Measurements from ENCODE around the gene RANBP1. TPM values are rescaled to one million over a fixed set of nuclear protein-coding genes. Genes with fewer than 3 reads are reported as not detected.
"Not testable (repeated sequence)": the region's sequence is repeated elsewhere in the genome, so short reads cannot be mapped to it uniquely, and the experiment has no call there.

Gene RANBP1
- 883 and 1,003 TPM in 2 replicates for total RNA-seq (2014; rRNA removed; shearing (Covaris generic))

DNA sequence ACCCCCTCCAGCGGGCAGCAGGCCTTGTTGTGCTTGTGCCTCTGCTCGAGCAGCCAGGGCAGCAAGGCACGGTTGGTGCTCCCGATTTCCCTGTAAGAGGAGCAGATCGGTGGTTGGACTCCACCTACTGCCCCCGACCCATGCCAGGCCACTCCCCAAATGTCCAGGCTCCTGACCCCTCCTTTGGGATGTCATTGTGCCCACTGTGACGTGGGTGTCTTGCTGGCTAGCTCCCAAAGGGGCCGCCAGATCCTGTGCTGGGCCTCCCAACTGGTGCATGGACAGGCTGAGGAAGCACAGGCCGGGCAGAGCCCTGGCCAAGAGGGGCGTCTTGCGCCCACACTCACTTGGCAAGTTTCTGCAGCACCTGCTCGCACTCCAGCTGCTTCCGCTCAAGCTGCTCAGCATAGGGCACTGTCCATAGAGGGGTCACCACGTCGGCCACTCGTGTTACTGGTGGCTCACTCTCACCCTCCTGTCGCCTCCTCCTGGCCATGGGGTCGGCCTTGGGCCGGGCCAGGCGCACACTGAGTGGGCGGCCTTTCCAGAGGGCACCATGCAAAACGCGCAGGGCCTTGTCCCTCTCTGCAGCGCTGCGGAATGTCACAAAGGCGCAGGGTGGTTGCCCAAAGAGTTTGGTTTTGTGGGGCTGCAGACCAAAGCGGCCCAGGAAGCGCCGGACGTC lies at the start of gene RANBP1:
RANBP1 (plus strand) TSS at position 414 of the 685 bp plus-strand sequence; CDS start at position 495, 81 bp downstream.
- in situ Hi-C loops (cut with HindIII; ENCODE audit: low sequenced_read_pairs) = no loop called here
- no peak for DNase-seq (ENCODE audit: low spot score)

DNA sequence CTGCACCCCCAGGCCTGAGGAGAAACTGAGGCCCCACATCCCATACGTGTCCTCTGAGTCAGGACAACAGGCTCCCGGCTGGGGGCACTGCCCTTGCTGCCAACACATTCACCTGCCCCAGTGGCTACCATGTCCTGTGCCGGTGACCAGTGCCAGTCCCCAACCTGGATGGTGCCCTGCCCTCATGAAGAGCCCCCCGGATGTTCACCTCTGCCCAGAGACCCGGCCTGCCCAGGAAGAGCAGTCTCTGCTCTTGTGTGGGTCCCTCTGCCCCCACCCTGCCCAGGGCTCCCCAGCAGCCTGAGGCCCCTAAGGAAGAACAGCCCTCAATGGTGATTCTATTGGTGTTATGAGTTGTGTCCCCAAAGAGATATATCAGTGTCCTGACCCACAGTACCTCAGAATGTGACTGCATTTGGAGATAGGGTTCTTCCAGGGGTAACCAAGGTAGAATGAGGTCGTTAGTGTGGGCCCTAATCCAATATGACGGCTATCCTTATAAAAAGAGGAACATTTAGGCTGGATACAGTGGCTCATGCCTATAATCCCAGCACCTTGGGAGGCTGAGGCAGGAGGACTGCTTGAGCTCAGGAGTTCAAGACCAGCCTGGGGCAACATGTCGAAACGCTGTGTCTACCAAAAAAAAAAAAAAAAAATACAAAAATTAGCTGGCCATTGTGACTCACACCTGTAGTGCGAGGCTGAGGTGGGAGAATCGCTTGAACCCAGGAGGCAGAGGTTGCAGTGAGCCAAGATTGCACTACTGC lies 49.1 kb upstream of the RANBP1 start:
- in situ Hi-C loops (cut with HindIII; ENCODE audit: low sequenced_read_pairs) = no loop called here
- DNase-seq (ENCODE audit: low spot score) = no peak

DNA sequence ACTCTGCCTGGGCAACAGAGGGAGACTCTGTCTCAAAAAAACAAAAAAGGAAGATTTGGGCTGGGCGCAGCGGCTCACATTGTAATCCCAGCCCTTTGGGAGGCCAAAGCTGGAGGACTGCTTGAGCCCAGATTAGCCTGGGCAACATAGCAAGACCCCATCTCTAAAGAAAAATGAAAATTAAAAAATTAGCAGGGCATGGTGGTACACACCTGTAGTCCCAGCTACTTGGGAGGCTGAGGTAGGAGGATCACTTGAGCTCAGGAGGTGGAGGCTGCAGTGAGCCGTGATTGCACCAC lies 48.6 kb upstream of the RANBP1 start:
- in situ Hi-C loops (cut with HindIII; ENCODE audit: low sequenced_read_pairs) = not testable (repeated sequence)

DNA sequence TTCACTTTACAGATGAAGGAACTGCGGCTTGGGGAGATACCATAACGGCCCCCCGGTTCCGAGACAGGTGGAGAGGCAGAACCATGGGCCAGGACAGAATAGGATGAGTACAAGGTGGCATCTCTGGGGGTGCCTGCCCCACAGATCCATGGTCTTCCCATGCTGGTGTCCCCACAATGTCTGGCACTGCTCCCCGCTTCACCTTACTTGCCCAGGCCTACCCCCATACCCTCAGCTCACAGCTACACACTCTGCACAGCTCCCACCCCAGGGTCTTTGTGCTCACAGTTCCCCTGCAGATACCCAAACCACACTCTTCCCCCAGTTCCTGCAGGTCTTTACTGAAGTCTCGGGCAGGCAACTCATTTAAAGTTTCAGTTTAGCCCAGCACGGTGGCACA lies 47.3 kb upstream of the RANBP1 start:
- DNase-seq (ENCODE audit: low spot score) = no peak
- in situ Hi-C loops (cut with HindIII; ENCODE audit: low sequenced_read_pairs) = no loop called here

More for the DNA sequence above, 48.6 kb upstream of the RANBP1 start:
- DNase-seq (ENCODE audit: low spot score) = not testable (repeated sequence)

DNA sequence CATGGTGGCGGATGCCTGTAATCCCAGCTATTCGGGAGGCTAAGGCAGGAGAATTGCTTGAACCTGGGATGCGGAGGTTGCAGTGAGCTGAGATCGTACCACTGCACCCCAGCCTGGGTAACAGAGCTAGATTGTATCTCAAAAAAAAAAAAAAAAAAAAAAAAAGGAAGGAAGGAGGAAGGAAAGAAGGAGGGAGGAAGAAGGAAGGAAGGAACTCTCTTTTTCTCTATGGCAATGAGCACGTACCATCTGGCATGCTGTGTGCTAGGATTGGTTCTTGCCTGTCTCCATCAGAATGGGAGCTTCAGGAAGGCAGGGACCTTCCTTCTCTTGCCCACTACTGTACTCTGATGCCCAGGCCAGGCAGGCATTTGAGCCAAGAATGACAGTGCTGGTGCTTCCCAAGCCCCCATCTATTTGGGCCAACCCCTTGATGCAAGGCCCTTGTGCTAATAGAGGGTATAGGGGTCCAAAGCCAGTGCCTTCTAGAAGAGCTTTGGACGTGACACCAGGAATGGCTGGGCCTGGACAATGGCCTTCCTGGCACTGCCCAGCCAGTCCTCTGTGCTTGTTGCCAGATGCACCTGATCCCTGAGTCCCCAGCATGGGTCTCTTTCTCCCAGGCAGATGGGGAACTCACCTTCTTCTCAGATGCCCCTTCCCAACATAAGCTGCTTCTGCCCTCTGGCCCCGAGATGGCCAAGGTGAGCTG lies 46.4 kb upstream of the RANBP1 start:
- in situ Hi-C loops (cut with HindIII; ENCODE audit: low sequenced_read_pairs) = no loop called here
- DNase-seq (ENCODE audit: low spot score) = no peak

DNA sequence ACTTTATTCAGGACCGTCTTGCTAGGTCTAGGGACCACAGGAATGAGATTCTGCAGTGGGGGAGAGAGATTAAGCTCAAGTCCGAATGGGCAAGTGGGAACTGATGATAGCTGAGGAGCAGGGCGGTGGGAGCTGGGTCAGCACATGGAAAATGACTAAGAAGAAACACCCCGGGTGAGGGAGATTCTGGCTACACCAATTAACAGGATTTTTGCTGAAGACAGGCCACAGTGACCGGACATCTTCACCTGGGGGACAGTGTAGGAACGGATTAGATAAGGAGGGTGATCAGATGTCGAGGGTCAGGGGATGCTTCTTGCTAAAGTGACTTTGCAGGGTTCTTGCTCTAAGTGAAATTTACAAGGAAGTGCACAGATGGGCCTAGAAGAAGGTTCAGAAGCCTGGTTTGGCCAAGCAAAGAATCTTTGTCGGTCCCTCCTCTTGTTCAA lies 44.4 kb upstream of the RANBP1 start:
- DNase-seq (ENCODE audit: low spot score) = no peak
- in situ Hi-C loops (cut with HindIII; ENCODE audit: low sequenced_read_pairs) = no loop called here

DNA sequence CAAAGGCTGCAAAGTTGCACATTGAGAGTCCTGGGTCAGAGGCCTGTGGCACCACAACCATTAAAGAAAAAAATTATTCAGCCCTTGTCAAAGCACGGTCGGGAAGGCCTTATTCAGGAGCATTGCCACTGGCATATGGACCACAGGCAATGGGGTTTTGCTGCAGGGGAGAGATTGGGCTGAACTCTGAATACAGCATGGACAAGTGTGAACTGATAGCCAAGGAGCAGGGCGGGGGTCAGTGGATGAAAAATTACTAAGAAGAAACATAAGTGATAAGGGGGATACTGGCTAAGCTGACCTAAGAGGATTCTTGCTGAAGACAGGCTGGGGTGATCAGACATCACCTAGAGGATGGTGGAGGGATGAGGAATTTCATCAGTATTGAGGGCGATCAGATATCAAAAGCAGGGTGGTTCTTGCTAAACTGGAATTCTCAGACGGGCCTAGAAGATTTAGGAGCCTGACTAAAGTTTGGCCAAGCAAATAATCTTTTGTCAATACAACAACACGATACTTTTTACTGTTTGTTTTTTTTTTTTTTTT lies 39.2 kb upstream of the RANBP1 start:
- no peak for DNase-seq (ENCODE audit: low spot score)
- in situ Hi-C loops (cut with HindIII; ENCODE audit: low sequenced_read_pairs) = no loop called here

DNA sequence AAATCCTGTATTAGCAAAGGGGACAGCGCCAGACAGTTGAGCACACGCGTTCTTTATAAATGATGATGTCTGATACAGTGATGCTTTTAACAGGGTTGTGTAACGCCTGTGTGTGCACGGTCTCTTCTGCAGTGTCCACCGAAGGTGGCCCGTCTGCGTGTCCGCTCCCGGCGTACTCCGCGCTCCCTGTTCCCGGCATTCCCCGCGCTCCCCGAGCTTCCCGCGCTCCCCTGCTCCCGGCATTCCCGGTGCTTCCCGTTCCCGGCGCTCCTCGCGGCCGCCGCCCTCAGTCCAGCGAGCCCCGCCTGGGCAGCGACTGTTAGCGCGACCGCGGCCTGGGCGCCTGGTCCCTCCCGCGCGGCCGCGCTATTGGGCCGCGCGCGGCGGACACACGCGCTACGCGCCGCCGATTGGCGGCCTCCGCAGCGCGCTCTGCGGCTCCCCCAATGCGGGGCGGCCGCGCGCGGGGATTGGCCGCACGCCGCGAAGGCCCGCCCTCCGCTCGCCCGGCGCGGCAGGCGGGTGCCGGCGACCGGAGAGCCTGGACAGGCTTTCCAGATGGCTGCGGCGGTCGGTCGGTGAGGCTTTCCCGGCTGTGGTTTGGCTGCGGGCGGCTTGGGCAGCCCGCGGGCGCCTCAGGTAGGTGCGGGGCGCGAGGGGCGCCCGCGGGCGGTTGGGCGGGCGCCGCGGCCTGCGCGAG lies 36.0 kb upstream of the RANBP1 start, which contains the start of gene DGCR8:
DGCR8 (plus strand) TSS at position 497 of the 700 bp plus-strand sequence. CDS start 5,723 bp downstream, outside the sequence.
- DNase-seq (ENCODE audit: low spot score) = peak; percentile 94
- in situ Hi-C loops (cut with HindIII; ENCODE audit: low sequenced_read_pairs) = no loop called here

DNA sequence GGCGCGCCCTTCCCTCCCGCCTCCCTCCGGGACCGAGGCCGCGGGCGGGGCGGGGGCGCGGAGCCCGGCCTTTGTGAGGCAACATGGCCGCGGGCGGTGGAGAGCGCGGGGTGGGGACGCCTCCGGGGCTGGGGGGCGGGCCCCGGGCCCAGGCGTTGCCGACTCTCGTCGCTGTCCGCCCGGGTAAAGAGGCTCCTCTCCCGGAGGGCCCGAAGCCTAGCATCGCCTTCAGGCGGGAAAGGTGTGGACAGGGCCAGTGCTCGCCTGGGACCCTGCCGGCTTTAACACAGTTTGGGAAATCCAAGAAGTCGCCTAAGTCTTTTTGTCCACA lies 35.5 kb upstream of the RANBP1 start:
- DNase-seq (ENCODE audit: low spot score) = peak; percentile 49
- in situ Hi-C loops (cut with HindIII; ENCODE audit: low sequenced_read_pairs) = no loop called here

DNA sequence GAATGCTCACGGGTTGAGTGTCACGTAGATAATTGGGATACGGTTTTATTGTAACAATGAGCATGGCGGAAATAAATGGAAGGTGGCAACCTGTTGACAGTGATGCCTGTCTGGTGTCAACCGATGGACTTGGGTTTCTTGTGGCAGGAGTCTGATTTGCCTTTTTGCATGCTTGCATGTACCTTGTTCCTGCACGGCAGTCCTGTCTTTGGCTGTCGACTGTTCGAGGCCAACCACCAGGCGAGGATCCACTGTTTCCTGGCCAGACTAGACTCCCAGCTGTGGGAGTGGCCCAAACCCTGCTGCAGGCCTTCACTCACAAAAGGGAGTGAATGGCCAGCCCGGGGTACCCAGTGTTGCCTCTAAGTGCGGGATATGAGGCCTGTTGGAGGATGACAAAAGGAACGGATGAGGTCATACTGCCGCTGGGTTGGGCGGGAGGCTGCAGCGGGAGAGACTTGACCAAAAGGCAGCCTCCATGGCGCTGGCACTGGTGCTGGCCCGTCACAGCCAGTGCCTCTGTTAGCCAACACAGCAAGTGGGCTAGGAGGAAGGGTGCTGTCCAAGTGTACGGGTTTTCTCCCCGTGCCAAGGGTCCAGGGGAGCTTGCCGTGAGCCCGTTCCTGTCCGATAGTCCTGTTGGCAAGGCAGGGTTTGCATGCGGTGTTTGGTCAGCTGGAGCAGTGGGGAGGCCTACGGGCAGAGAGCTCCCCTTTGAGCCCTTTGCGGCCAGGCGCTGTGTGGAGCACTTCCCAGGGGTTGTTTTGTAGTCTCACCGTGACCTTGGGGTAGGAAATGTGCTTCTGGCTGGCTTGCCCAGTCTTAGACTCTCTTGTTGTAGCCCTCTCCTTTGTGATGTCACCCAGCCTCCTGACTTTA lies 34.9 kb upstream of the RANBP1 start:
- DNase-seq (ENCODE audit: low spot score) = peak; percentile 22
- in situ Hi-C loops (cut with HindIII; ENCODE audit: low sequenced_read_pairs) = no loop called here

DNA sequence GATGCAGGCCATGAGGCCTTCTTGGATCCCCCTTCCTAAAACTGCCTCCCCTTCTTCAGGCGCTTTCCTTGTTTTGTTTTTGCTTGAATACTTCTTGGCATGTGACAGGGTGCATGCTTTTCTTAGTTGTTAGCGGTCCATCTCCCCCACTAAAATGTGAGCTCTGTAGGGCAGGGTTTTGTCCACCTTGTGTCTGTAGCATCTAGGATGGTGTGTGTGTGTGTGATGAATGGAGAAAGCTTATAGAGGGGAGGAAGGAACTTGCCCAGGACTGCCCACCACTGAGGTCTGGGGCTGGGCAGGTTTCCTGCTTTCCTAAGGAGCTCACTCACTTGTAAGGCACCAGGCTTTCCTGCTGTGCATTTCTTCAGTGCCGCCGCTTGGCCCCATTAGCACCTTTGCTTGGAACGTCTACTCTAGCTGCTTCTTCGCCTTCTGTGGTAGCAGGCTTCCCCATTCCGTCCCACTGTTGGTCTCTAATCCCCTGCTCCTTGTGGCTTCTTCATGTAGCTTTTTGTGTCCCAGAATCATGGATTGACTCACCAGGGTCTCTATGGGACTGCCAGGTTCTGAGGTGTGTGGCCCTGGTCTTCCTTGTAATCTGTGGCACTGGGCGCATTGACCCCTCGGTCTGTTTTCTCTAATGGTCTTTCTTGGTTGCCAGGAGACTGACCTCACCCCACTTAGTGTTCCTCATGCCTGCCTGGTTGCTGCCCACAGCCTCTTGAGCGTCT lies 32.6 kb upstream of the RANBP1 start:
- in situ Hi-C loops (cut with HindIII; ENCODE audit: low sequenced_read_pairs) = no loop called here
- no peak for DNase-seq (ENCODE audit: low spot score)

DNA sequence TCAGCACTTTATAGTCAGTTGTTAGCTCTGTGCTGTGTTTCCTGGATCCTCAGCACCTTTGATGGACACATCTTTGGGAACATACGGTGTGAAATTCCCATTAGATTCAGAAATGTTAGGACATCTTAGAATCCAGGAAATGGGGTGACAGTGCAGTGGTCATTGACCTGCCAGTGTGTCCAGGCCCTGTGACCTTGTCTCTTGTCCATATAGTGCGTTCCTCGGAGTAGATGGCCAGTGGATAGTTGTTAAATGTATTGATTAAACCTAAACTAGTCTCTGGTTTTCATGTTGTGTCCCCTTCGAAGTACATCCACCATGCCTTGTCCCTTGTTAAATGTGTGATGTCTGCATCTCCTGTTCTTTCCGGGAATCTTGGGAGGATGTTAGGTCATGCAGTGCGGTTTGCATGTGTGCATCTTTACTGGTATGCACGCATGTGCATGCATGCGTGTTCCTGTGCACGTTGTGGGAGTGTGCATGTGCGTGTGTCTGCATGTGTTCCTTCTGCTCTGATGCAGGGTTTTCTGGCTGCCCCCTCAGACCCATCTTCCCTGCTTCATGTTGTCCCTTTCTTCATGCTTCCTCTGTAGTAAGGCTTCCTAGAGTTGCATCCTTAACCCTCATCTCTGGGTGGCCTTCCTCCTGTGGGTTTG lies 31.9 kb upstream of the RANBP1 start:
- in situ Hi-C loops (cut with HindIII; ENCODE audit: low sequenced_read_pairs) = no loop called here
- DNase-seq (ENCODE audit: low spot score) = no peak

DNA sequence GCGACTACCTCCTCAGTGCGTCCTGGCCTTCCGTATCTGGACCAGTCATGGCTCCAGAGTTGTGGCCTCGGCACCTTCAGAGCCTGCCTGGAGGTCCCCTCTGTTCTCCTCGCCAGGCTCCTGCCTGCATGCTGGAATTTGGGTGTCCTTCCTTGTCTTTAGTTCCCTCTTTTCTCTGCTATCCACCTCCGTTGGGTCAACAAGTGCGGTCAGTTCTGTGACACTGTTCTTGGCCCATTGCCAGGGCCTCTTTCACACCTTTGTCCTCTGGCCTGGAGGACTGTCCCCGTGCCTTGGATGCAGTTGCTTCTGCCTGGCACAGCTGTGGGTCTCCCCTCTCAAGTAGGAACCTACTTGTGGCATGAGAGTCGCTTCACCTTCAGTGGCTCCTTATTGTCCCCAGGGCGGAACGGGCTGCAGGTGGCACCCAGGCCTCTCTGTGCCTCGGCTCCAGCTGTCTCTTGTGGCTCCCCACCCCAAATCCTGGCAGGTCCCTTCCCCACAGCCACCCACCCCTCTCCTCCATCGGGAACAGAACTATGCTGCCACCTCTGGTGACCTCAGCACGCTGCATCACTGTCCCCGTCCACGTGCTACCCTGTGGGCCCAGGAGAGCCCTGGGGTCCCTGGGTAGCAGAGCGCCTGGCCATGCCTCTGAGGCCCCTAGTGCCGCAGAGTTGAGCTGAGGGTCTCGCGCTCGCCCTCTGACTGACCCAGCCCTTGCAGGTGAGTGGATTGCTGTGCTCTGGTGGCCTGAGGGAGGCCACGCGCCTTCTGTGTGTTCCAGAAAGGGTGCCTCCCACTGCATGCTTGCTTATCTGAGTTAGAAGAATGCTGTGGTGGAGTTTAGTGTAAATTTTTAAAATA lies 31.1 kb upstream of the RANBP1 start:
- DNase-seq (ENCODE audit: low spot score) = peak; percentile 34
- in situ Hi-C loops (cut with HindIII; ENCODE audit: low sequenced_read_pairs) = no loop called here

DNA sequence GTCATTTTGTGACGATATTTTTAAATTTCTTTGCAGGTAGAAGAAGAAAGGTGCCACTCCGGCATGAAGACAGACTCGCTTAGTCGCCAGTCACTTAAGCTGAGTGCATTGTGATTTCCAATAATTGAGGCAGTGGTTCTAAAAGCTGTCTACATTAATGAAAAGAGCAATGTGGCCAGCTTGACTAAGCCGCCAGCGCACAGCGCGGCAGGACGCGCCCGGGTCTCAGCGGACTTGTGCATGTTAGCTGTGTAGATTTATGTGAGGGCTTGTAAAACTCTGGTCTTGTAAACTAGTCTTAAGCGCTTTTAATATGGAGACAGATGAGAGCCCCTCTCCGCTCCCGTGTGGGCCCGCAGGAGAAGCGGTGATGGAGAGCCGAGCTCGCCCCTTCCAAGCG lies 30.3 kb upstream of the RANBP1 start:
- DNase-seq (ENCODE audit: low spot score) = no peak
- in situ Hi-C loops (cut with HindIII; ENCODE audit: low sequenced_read_pairs) = no loop called here

DNA sequence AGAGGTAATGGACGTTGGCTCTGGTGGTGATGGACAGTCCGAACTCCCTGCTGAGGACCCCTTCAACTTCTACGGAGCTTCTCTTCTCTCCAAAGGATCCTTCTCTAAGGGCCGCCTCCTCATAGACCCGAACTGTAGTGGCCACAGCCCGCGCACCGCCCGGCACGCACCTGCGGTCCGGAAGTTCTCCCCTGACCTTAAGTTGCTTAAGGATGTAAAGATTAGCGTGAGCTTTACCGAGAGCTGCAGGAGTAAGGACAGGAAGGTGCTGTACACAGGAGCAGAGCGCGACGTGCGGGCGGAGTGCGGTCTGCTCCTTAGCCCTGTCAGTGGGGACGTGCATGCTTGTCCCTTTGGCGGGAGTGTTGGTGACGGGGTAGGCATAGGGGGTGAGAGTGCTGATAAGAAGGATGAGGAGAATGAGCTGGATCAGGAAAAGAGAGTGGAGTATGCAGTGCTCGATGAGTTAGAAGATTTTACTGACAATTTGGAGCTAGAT lies 29.8 kb upstream of the RANBP1 start:
- DNase-seq (ENCODE audit: low spot score) = no peak
- in situ Hi-C loops (cut with HindIII; ENCODE audit: low sequenced_read_pairs) = no loop called here

DNA sequence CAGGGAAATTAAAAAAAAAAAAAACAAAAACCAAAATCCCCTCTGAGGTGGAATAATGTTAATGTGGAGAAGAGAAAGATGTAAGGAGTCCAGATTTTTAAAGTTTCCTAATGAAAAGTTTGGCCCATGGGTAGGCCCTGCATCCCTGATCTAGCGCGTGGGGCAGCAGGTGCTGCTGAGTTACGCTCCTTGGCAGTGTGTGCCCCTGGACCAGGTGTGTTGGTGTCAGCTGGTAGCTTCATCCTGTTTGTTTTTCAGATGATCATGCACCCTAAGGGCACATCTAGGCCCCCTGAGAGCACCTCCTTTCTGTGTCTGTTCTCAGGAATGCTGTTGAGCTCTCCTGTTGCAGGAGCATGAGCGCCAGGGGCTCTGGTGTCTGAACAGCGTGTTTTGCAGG lies 29.1 kb upstream of the RANBP1 start:
- in situ Hi-C loops (cut with HindIII; ENCODE audit: low sequenced_read_pairs) = no loop called here
- no peak for DNase-seq (ENCODE audit: low spot score)
